Gastrocnemius medialis (tissue), 4 donors: ENCODE results near the gene CCDC9B. TPM values are rescaled to one million over a fixed set of nuclear protein-coding genes. Genes with fewer than 3 reads are reported as not detected.

ENCODE experiments used
- ATAC-seq, 2 donors: fragments of 150-250 bp; one replicate each; pipeline ENCODE4 v1.9.1; 2016
- DNase-seq, 2 donors: peaks; one replicate each; pipeline ENCODE4 v3.0.0-alpha.2; 2019
- H3K27ac ChIP-seq, 4 donors: fragments of 200-600 bp; sonication (generic); 1 replicate in 1 of 4; 2 replicates in 3 of 4; pipeline ENCODE4 v1.5.1; 2016 to 2018; ENCODE audit warnings: mild to moderate bottlenecking in 2 of 4, moderate library complexity in 1 of 4
- H3K27me3 ChIP-seq, 3 donors: fragments of 200-600 bp; sonication (generic) in 2 of 3; 1 replicate in 1 of 3; 2 replicates in 2 of 3; pipeline versions ENCODE4 v1.5.1 to v1.6.0; 2016 to 2019; ENCODE audit warnings: mild to moderate bottlenecking in 1 of 3, moderate library complexity in 1 of 3
- H3K36me3 ChIP-seq, 2 donors: fragments of 200-600 bp; sonication (generic) in 1 of 2; one replicate each; pipeline ENCODE4 v1.5.1; 2017 to 2018
- H3K4me1 ChIP-seq, 2 donors: fragments of 200-600 bp; sonication (generic) in 1 of 2; one replicate each; pipeline ENCODE4 v1.5.1; 2016 to 2017; ENCODE audit warnings: mild to moderate bottlenecking in 2 of 2
- H3K4me3 ChIP-seq, 4 donors: fragments of 200-600 bp; sonication (generic) in 3 of 4; 1 replicate in 1 of 4; 2 replicates in 3 of 4; pipeline ENCODE4 v1.5.1; 2016 to 2019; ENCODE audit warnings: mild to moderate bottlenecking in 2 of 4
- H3K9me3 ChIP-seq, 3 donors: fragments of 200-600 bp; sonication (generic) in 2 of 3; 1 replicate in 1 of 3; 2 replicates in 2 of 3; pipeline ENCODE4 v1.5.1; 2016 to 2019
- CTCF ChIP-seq, 5 experiments: fragments of 450-650 bp in 3 of 5; fragments of 200-600 bp in 2 of 5; sonication (generic) in 2 of 5; IDR thresholded peaks in 4 of 5; conservative IDR thresholded peaks in 1 of 5; 1 replicate in 4 of 5; 2 replicates in 1 of 5; pipeline ENCODE4 v1.5.1; 2016 to 2019; ENCODE audit warnings: antibody characterized with exemption in 5 of 5, mild to moderate bottlenecking in 3 of 5, moderate library complexity in 3 of 5
- POLR2A ChIP-seq, 2 donors: fragments of 450-650 bp; IDR thresholded peaks; one replicate each; pipeline ENCODE4 v1.6.1; 2017; ENCODE audit warnings: antibody characterized with exemption in 2 of 2, mild to moderate bottlenecking in 2 of 2, moderate library complexity in 2 of 2
- in situ Hi-C, 4 donors: fragments of 200-750 bp; cut with MboI; loops; one replicate each; pipeline versions ENCODE4 v1.15.0 to v1.8.0; 2017; ENCODE audit warnings: low sequenced_read_pairs in 4 of 4
- intact Hi-C: fragments of 100-400 bp; cut with DNase I; formaldehyde crosslinking; loops from one replicate; pipeline ENCODE4 v1.15.1; 2023; ENCODE audit warnings: low total_unique reads
- total RNA-seq, 4 donors: library from RNA; depleted of rRNA; stranded (reverse); fragments of >200 nt; gene quantifications; one replicate each; pipeline versions ENCODE4 v1.1.0 to v1.2.3, GENCODE V29; 2016

Gene CCDC9B
- total RNA-seq, 4 donors from 2014 or later = 14.4 to 55.1 (median 20.5) TPM

- intact Hi-C loops = no loop called here
- H3K4me3 ChIP-seq = no peak overlapping the region
These were observed 6.7 kb downstream of the CCDC9B start for GRCh38 chr15:40333922-40334492.

GRCh38 chr15:40332113-40332781, 8.5 kb downstream of the CCDC9B start:
- intact Hi-C loops (no loop called here), in situ Hi-C loops (no loop called here)
- ATAC-seq (no peak), DNase-seq (no peak)
- TF ChIP-seq POLR2A (IDR thresholded peaks at IDR 0.05) (no peak), CTCF (IDR thresholded peaks at IDR 0.05 in 4 of 5, conservative IDR thresholded peaks at IDR 0.05 in 1 of 5) (no peak)
- peaks cover 0 to 18% of the 10 kb centered on the region in 2 donors for H3K36me3 ChIP-seq
- H3K27ac ChIP-seq = peak overlapping the region in 1 of 4 donors; percentile 99
- H3K4me1 ChIP-seq = peaks cover 32 to 45% of the 10 kb centered on the region in 2 donors
- no peaks in the 10 kb centered on the region for H3K27me3 ChIP-seq
- H3K4me3 ChIP-seq = no peak overlapping the region
- H3K9me3 ChIP-seq = no peaks in the 10 kb centered on the region

More at GRCh38 chr15:40333922-40334492, 6.7 kb downstream of the CCDC9B start:
- TF ChIP-seq CTCF (IDR thresholded peaks at IDR 0.05 in 4 of 5, conservative IDR thresholded peaks at IDR 0.05 in 1 of 5) (no peak), POLR2A (IDR thresholded peaks at IDR 0.05) (no peak)
- in situ Hi-C loops = no loop called here
- DNase-seq (peak; percentile 30 to 52), ATAC-seq (peak in 1 of 2 donors; percentile 33)
- peak overlapping the region; percentile 58 to 99 (median 98) for H3K27ac ChIP-seq
- no peaks in the 10 kb centered on the region for H3K9me3 ChIP-seq
- H3K36me3 ChIP-seq = peaks cover 0 to 18% of the 10 kb centered on the region in 2 donors
- peaks cover 50 to 62% of the 10 kb centered on the region in 2 donors for H3K4me1 ChIP-seq
- no peaks in the 10 kb centered on the region for H3K27me3 ChIP-seq

- TF ChIP-seq CTCF (IDR thresholded peaks at IDR 0.05 in 4 of 5, conservative IDR thresholded peaks at IDR 0.05 in 1 of 5) = no peak
- no peak for TF ChIP-seq POLR2A (IDR thresholded peaks at IDR 0.05)
- Histone ChIP-seq H3K27me3 (no peaks in the 10 kb centered on the region), H3K4me1 (peaks cover 30 to 41% of the 10 kb centered on the region in 2 donors), H3K9me3 (no peaks in the 10 kb centered on the region), H3K36me3 (peaks cover 0 to 18% of the 10 kb centered on the region in 2 donors), H3K27ac (no peak overlapping the region), H3K4me3 (no peak overlapping the region)
- DNase-seq (no peak), ATAC-seq (no peak)
- intact Hi-C loops (no loop called here), in situ Hi-C loops (no loop called here)
These were observed 9.1 kb downstream of the CCDC9B start for GRCh38 chr15:40331637-40332036.

- TF ChIP-seq POLR2A (IDR thresholded peaks at IDR 0.05) = no peak
- no peak for TF ChIP-seq CTCF (IDR thresholded peaks at IDR 0.05 in 4 of 5, conservative IDR thresholded peaks at IDR 0.05 in 1 of 5)
- DNase-seq (no peak), ATAC-seq (no peak)
- peaks cover 0 to 16% of the 10 kb centered on the region in 2 donors for H3K36me3 ChIP-seq
- peaks cover 28 to 40% of the 10 kb centered on the region in 2 donors for H3K4me1 ChIP-seq
- in situ Hi-C loops = no loop called here
- H3K9me3 ChIP-seq = no peaks in the 10 kb centered on the region
- H3K27me3 ChIP-seq = no peaks in the 10 kb centered on the region
- H3K27ac ChIP-seq = no peak overlapping the region
- intact Hi-C loops = no loop called here
- no peak overlapping the region for H3K4me3 ChIP-seq
These were observed 9.7 kb downstream of the CCDC9B start for GRCh38 chr15:40331026-40331425.
